GM12878 (cell line): ENCODE results near the gene FAM107A. TPM values are rescaled to one million over a fixed set of nuclear protein-coding genes. Genes with fewer than 3 reads are reported as not detected.

Experiments used
- ATAC-seq: fragments of 200-7000 bp; cut with Tn5 transposase; 3 replicates; pipeline ENCODE4 v1.9.1; 2020; ENCODE audit warnings: mild to moderate bottlenecking, moderate library complexity
- BruUV-seq: library from RNA; stranded (reverse); fragments of 400-500 nt; replicated peaks from 2 replicates; lab custom pipeline; 2021; lab: Mats Ljungman, UMichigan
- CTCF ChIA-PET: fragments of 300-600 bp; sonication (Branson Sonifier 250); formaldehyde crosslinking; extraction: SDS; loops from one replicate; lab custom pipeline; 2021; ENCODE audit warnings: inconsistent platforms; lab: Yijun Ruan, JAX
- POLR2A ChIA-PET: fragments of 350-600 bp; formaldehyde crosslinking; extraction: SDS; loops from one replicate; lab custom pipeline; 2021; ENCODE audit warnings: inconsistent platforms; lab: Charles Lee
- RAD21 ChIA-PET: fragments of 300-600 bp; sonication (Branson Sonifier 250); formaldehyde crosslinking; loops from one replicate; lab custom pipeline; 2023; ENCODE audit warnings: antibody characterized with exemption; ENCODE audit not compliant: unreplicated experiment; lab: Charles Lee
- SMC1A ChIA-PET: fragments of 300-600 bp; sonication (Branson Sonifier 250); formaldehyde crosslinking; loops from one replicate; lab custom pipeline; 2023; ENCODE audit not compliant: unreplicated experiment, uncharacterized antibody; lab: Charles Lee
- DNase-seq: peaks from one replicate; pipeline ENCODE4 v3.0.0-alpha.2; 2011; ENCODE audit warnings: low read depth, low spot score
- FAIRE-seq: peaks from 3 replicates; lab custom pipeline; 2011; peaks lifted over from hg19 to GRCh38; lab: Jason Lieb, UNC
- H2AFZ ChIP-seq: 2 replicates; pipeline ENCODE4 v1.6.0; 2011; ENCODE audit warnings: low read depth, low read length, control low read depth; ENCODE audit not compliant: control insufficient read depth
- H3K27ac ChIP-seq: 2 replicates; pipeline ENCODE4 v1.5.1; 2011; ENCODE audit warnings: control low read depth; ENCODE audit not compliant: control insufficient read depth, insufficient read depth
- H3K27me3 ChIP-seq, 2 experiments: replicated peaks in 1 of 2; 2 replicates each; pipeline versions ENCODE4 v1.6.0 to v1.6.1; 2011; ENCODE audit warnings: low read length in 1 of 2; ENCODE audit not compliant: control insufficient read depth in 2 of 2, insufficient read depth in 2 of 2
- H3K36me3 ChIP-seq, 2 experiments: 2 replicates each; pipeline ENCODE4 v1.5.1; 2011; ENCODE audit warnings: low read length in 1 of 2; ENCODE audit not compliant: control insufficient read depth in 2 of 2, insufficient read depth in 2 of 2
- H3K4me1 ChIP-seq: 2 replicates; pipeline ENCODE4 v1.6.1; 2011; ENCODE audit warnings: mild to moderate bottlenecking, low read length, moderate library complexity, mixed read lengths; ENCODE audit not compliant: control insufficient read depth, insufficient read depth
- H3K4me2 ChIP-seq: 2 replicates; pipeline ENCODE4 v1.6.0; 2011; ENCODE audit warnings: control low read depth; ENCODE audit not compliant: control insufficient read depth, insufficient read depth
- H3K4me3 ChIP-seq: fragments of 200-600 bp; sonication (generic); 2 replicates; pipeline ENCODE4 v1.5.1; 2016
- H3K79me2 ChIP-seq: 2 replicates; pipeline ENCODE4 v1.6.0; 2011; ENCODE audit warnings: low read length; ENCODE audit not compliant: control insufficient read depth, insufficient read depth
- H3K9ac ChIP-seq: 2 replicates; pipeline ENCODE4 v1.8.0; 2011; ENCODE audit warnings: low read length, control low read depth, mixed read lengths; ENCODE audit not compliant: control insufficient read depth, insufficient read depth
- H3K9me3 ChIP-seq: replicated peaks from 3 replicates; pipeline ENCODE4 v1.5.1; 2011; ENCODE audit warnings: mild to moderate bottlenecking, low read length; ENCODE audit not compliant: control insufficient read depth, insufficient read depth
- H4K20me1 ChIP-seq: 2 replicates; pipeline ENCODE4 v1.6.0; 2011; ENCODE audit not compliant: control insufficient read depth, insufficient read depth
- JUNB ChIP-seq: IDR thresholded peaks from 2 replicates; pipeline ENCODE4 v1.6.1; 2016; ENCODE audit warnings: antibody characterized with exemption, mild to moderate bottlenecking
- NR2C1 ChIP-seq: fragments of 450-650 bp; IDR thresholded peaks from 2 replicates; pipeline ENCODE4 v1.6.1; 2017; ENCODE audit warnings: antibody characterized with exemption, mild to moderate bottlenecking, moderate library complexity
- NR2F1 ChIP-seq: fragments of 450-650 bp; conservative IDR thresholded peaks from 2 replicates; pipeline ENCODE4 v1.6.1; 2017; ENCODE audit warnings: mild to moderate bottlenecking
- RAD51 ChIP-seq: fragments of 450-650 bp; IDR thresholded peaks from 2 replicates; pipeline ENCODE4 v1.6.1; 2016; ENCODE audit warnings: moderate library complexity, mild to moderate bottlenecking, inconsistent platforms
- SIN3A ChIP-seq: IDR thresholded peaks from 2 replicates; pipeline ENCODE4 v1.6.1; 2012; ENCODE audit warnings: low read depth, low read length, improper control_type of control experiment
- SMAD5 ChIP-seq: IDR thresholded peaks from 2 replicates; pipeline ENCODE4 v1.6.1; 2016; ENCODE audit warnings: antibody characterized with exemption, low read depth
- SRF ChIP-seq, 2 experiments: IDR thresholded peaks; 2 replicates each; pipeline ENCODE4 v1.6.1; 2011; ENCODE audit warnings: low read depth in 2 of 2, low read length in 2 of 2, mild to moderate bottlenecking in 1 of 2, moderate library complexity in 1 of 2
- TARDBP ChIP-seq: IDR thresholded peaks from 2 replicates; pipeline ENCODE4 v1.6.1; 2016; ENCODE audit warnings: borderline replicate concordance
- TCF3 ChIP-seq: IDR thresholded peaks from 2 replicates; pipeline ENCODE4 v1.6.1; 2012; ENCODE audit warnings: low read depth, mild to moderate bottlenecking, low read length, borderline replicate concordance; ENCODE audit not compliant: insufficient read depth
- ZNF217 ChIP-seq: fragments of 450-650 bp; IDR thresholded peaks from 2 replicates; pipeline ENCODE4 v1.6.1; 2017; ENCODE audit warnings: antibody characterized with exemption, mild to moderate bottlenecking
- WGBS: methylation state at CpG from one replicate; pipeline ENCODE4 v1.1.6; 2016; ENCODE audit warnings: low lambda C conversion rate; ENCODE audit not compliant: insufficient replicate concordance, insufficient coverage; ENCODE audit errors: missing lambda C conversion rate; 5-methylcytosine and 5-hydroxymethylcytosine counted together
- in situ Hi-C: fragments of 300-500 bp; cut with MboI; formaldehyde crosslinking; loops from 9 replicates; pipeline ENCODE4 v1.14.3; 2018; ENCODE audit warnings: mixed read lengths
- intact Hi-C: fragments of 100-400 bp; cut with micrococcal nuclease; formaldehyde crosslinking; loops from one replicate; pipeline ENCODE4 v1.14.2; 2022; ENCODE audit not compliant: unreplicated experiment
- polyA plus RNA-seq, 11 experiments: library from polyadenylated mRNA; depleted of rRNA in 4 of 11; unstranded in 6 of 11; stranded (reverse) in 5 of 11; fragments of >200 nt; fragmentation: Nextera tagmentation in 4 of 11; fragmentation: Illumina TruSeq in 1 of 11; extraction: Ambion mirVana in 4 of 11; extraction: Trizol in 1 of 11; gene quantifications; 1 replicate in 1 of 11; 2 replicates in 10 of 11; pipeline versions ENCODE4 v1.2.1 to v1.2.3, GENCODE V29; 2011 to 2016; ENCODE audit warnings: inconsistent platforms in 2 of 11, missing spikeins in 2 of 11, low read depth in 1 of 11
- total RNA-seq, 4 experiments: library from RNA; depleted of rRNA in 3 of 4; stranded (reverse); fragments of >200 nt in 3 of 4; fragmentation: Illumina TruSeq in 1 of 4; extraction: Trizol in 1 of 4; gene quantifications; 2 replicates each; pipeline versions ENCODE4 v1.2.1 to v1.2.3, GENCODE V29; 2013 to 2021
- TF ChIP-seq, protein P1 (sequence below): IDR thresholded peaks from 2 replicates; pipeline ENCODE4 v1.6.1; 2012; ENCODE audit warnings: low read length, inconsistent platforms
- TF ChIP-seq, protein P2 (sequence below): IDR thresholded peaks from 2 replicates; pipeline ENCODE4 v1.6.1; 2012; ENCODE audit warnings: low read depth, low read length, improper control_type of control experiment
- TF ChIP-seq, protein P3 (sequence below): fragments of 450-650 bp; IDR thresholded peaks from 2 replicates; pipeline ENCODE4 v1.6.1; 2016; ENCODE audit warnings: mild to moderate bottlenecking, moderate library complexity, borderline replicate concordance
- TF ChIP-seq, protein P4 (sequence below): fragments of 450-650 bp; IDR thresholded peaks from 2 replicates; pipeline ENCODE4 v1.6.1; 2017; ENCODE audit warnings: low read depth, mild to moderate bottlenecking, moderate library complexity

Gene FAM107A
- total and polyA plus RNA-seq, 10 of the 15 experiments (the other 5 are each of a cell fraction or from before 2014, with no cell fraction given) = not detected

DNA sequence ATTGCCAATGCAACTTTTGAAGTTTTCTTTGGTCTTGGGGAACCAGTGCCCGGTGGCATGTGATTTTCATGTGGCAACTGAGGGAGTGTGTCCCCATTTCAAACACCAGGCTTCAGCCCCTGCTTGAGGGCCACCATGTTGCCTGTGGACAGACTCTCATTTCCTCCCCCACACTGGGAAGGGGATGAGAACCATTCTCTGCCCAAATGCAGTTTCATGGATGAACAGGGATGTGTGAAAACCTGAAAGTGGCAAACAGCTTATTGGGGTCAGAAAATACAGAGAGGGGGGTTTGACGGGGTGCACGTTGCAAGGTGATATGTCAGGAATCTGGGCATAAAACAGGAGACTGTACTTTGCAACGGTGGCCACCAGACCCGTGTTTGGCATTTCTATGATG, 6.3 kb downstream of the FAM107A start (continued):
- TF ChIP-seq, protein P1, sequence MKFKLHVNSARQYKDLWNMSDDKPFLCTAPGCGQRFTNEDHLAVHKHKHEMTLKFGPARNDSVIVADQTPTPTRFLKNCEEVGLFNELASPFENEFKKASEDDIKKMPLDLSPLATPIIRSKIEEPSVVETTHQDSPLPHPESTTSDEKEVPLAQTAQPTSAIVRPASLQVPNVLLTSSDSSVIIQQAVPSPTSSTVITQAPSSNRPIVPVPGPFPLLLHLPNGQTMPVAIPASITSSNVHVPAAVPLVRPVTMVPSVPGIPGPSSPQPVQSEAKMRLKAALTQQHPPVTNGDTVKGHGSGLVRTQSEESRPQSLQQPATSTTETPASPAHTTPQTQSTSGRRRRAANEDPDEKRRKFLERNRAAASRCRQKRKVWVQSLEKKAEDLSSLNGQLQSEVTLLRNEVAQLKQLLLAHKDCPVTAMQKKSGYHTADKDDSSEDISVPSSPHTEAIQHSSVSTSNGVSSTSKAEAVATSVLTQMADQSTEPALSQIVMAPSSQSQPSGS = no peak
- no peak for TF ChIP-seq SMAD5
- TF ChIP-seq NR2C1 = no peak

DNA sequence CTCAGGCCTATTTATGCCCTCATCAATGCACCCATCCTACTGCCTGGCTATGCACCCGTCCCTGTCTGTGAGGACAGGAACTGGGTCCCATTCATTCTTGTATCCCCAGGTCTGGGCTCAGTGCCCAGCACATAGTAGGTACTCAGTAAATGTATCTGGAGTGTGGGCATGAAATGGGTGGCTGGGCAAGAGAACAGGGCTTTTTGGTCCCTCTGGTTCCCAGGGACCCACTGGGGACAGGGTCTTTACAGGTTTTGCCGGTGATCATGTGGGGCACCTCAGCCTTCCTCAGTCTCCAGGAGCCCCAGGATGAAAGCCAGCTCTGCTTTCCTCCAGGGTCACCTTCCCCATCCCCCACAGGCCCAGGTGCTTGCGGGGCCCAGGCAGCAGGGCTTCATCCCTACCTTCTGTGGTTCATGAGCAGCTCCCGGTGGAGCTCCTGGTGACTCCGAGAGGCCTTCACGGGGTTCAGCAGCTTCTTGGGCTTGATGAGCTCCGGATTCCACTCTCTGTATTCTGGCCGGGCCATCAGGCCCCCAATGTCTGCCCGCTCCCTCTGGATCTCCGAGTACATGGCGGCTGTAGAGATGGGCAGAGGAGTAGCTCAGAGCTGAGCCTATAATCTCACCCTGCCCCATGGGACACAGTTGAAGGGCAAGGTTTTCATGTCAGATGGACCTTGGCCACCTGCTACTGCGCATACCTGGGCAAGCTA, 7.7 kb downstream of the FAM107A start:
- Histone ChIP-seq H2AFZ (no peak overlapping the region), H3K4me2 (no peak overlapping the region), H3K9ac (no peak overlapping the region), H4K20me1 (no peaks in the 10 kb centered on the region), H3K27ac (no peak overlapping the region), H3K4me1 (0 out of 2 replicates have a peak, but pooled peaks cover 3% of the 10 kb centered on the region), H3K36me3 (no peaks in the 10 kb centered on the region), H3K27me3 (no peaks in the 10 kb centered on the region; a peak in 1 of 4 replicates), H3K9me3 (no peaks in the 10 kb centered on the region), H3K4me3 (no peak overlapping the region), H3K79me2 (no peaks in the 10 kb centered on the region)
- intact Hi-C loops = no loop called here
- FAIRE-seq (no peak), DNase-seq (no peak), ATAC-seq (no peak)
- ChIA-PET POLR2A (no interaction called here), RAD21 (interaction anchor here (0.9 to 8.3 kb wide), 3 partner anchors 12 to 71 kb away, joined by 3 to 100 read pairs (median 3); no protein-coding TSS in a partner anchor), CTCF (interaction anchor here (0.6 to 10.4 kb wide), 15 partner anchors 9 to 1570 kb away, joined by 3 to 243 read pairs (median 6); no protein-coding TSS in a partner anchor), SMC1A (interaction anchor here (1.0 to 6.2 kb wide), 6 partner anchors 12 to 185 kb away, joined by 3 to 54 read pairs (median 4); no protein-coding TSS in a partner anchor)
- in situ Hi-C loops = loop anchor here (5.0 kb wide), 1 partner anchor 58 kb away; no protein-coding TSS in a partner anchor
- BruUV-seq = no TSS peak
- 42% methylated on average over 12 of the region's 12 CpGs for WGBS
- no peak for TF ChIP-seq SRF (IDR thresholded peaks at IDR 0.05; ENCODE audit: low read depth in 2 of 2, low read length in 2 of 2)
- TF ChIP-seq, protein P2, sequence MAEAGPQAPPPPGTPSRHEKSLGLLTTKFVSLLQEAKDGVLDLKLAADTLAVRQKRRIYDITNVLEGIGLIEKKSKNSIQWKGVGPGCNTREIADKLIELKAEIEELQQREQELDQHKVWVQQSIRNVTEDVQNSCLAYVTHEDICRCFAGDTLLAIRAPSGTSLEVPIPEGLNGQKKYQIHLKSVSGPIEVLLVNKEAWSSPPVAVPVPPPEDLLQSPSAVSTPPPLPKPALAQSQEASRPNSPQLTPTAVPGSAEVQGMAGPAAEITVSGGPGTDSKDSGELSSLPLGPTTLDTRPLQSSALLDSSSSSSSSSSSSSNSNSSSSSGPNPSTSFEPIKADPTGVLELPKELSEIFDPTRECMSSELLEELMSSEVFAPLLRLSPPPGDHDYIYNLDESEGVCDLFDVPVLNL = no peak
- no peak for TF ChIP-seq JUNB
- TF ChIP-seq, protein P3, sequence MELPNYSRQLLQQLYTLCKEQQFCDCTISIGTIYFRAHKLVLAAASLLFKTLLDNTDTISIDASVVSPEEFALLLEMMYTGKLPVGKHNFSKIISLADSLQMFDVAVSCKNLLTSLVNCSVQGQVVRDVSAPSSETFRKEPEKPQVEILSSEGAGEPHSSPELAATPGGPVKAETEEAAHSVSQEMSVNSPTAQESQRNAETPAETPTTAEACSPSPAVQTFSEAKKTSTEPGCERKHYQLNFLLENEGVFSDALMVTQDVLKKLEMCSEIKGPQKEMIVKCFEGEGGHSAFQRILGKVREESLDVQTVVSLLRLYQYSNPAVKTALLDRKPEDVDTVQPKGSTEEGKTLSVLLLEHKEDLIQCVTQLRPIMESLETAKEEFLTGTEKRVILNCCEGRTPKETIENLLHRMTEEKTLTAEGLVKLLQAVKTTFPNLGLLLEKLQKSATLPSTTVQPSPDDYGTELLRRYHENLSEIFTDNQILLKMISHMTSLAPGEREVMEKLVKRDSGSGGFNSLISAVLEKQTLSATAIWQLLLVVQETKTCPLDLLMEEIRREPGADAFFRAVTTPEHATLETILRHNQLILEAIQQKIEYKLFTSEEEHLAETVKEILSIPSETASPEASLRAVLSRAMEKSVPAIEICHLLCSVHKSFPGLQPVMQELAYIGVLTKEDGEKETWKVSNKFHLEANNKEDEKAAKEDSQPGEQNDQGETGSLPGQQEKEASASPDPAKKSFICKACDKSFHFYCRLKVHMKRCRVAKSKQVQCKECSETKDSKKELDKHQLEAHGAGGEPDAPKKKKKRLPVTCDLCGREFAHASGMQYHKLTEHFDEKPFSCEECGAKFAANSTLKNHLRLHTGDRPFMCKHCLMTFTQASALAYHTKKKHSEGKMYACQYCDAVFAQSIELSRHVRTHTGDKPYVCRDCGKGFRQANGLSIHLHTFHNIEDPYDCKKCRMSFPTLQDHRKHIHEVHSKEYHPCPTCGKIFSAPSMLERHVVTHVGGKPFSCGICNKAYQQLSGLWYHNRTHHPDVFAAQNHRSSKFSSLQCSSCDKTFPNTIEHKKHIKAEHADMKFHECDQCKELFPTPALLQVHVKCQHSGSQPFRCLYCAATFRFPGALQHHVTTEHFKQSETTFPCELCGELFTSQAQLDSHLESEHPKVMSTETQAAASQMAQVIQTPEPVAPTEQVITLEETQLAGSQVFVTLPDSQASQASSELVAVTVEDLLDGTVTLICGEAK = no peak
- no peak for TF ChIP-seq SIN3A
- TF ChIP-seq RAD51 = no peak
- TF ChIP-seq NR2C1 = no peak
- no peak for TF ChIP-seq ZNF217
- no peak for TF ChIP-seq NR2F1
- TF ChIP-seq, protein P4, sequence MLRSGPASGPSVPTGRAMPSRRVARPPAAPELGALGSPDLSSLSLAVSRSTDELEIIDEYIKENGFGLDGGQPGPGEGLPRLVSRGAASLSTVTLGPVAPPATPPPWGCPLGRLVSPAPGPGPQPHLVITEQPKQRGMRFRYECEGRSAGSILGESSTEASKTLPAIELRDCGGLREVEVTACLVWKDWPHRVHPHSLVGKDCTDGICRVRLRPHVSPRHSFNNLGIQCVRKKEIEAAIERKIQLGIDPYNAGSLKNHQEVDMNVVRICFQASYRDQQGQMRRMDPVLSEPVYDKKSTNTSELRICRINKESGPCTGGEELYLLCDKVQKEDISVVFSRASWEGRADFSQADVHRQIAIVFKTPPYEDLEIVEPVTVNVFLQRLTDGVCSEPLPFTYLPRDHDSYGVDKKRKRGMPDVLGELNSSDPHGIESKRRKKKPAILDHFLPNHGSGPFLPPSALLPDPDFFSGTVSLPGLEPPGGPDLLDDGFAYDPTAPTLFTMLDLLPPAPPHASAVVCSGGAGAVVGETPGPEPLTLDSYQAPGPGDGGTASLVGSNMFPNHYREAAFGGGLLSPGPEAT = no peak
- TF ChIP-seq TARDBP = no peak
- no peak for TF ChIP-seq TCF3
